ENCODE results near the gene SELENON. TPM values are rescaled to one million over a fixed set of nuclear protein-coding genes. Genes with fewer than 3 reads are reported as not detected.

Gene SELENON
- total RNA-seq, 2 experiments from 2014 or later, result 9.9 to 28.3 TPM

- intact Hi-C loops (cut with micrococcal nuclease; ENCODE audit: unreplicated experiment), result no loop called here
- Histone ChIP-seq H3K4me3 (ENCODE audit: low read depth, low read length, poor library complexity, severe bottlenecking) (no peak overlapping the region), H3K4me2 (ENCODE audit: low read length) (no peak overlapping the region), H3K4me1 (ENCODE audit: insufficient read depth, low read length, poor library complexity, severe bottlenecking) (peaks cover 10% of the 10 kb centered on the region), H4K20me1 (ENCODE audit: insufficient read depth, low read length) (no peaks in the 10 kb centered on the region), H3K9me3 (ENCODE audit: low read length) (no peaks in the 10 kb centered on the region), H3K27ac (ENCODE audit: low read depth, low read length, poor library complexity, severe bottlenecking) (no peak overlapping the region), H3K79me2 (ENCODE audit: insufficient read depth, low read depth, low read length) (no peaks in the 10 kb centered on the region), H3K9me2 (ENCODE audit: insufficient read depth, low read length) (no peaks in the 10 kb centered on the region), H2AFZ (ENCODE audit: low read length) (no peak overlapping the region), H3K36me3 (ENCODE audit: insufficient read depth, low read length) (no peaks in the 10 kb centered on the region)
- TF ChIP-seq CTCF (conservative IDR thresholded peaks at IDR 0.05; ENCODE audit: low read length), result no peak
- TF ChIP-seq EZH2phosphoT487 (IDR thresholded peaks at IDR 0.05; ENCODE audit: borderline replicate concordance, low read depth, low read length), result no peak
- DNase-seq (ENCODE audit: low spot score), result no peak
- ChIA-PET CTCF (ENCODE audit: unreplicated experiment) (interaction anchor here (0.5 kb wide), 1 partner anchor 820 kb away, joined by 4 read pairs; no protein-coding TSS in a partner anchor), POLR2A (interaction anchor here (0.6 to 1.2 kb wide), 5 partner anchors 13 to 967 kb away, joined by 3 to 5 read pairs (median 3); no protein-coding TSS in a partner anchor)
- BruUV-seq (replicated peaks), result no TSS peak
Measured at GRCh38 chr1:25786887-25787759, 12.9 kb upstream of the SELENON start.

- TF ChIP-seq CTCF (conservative IDR thresholded peaks at IDR 0.05; ENCODE audit: low read length), result no peak
- no peak for TF ChIP-seq EZH2phosphoT487 (IDR thresholded peaks at IDR 0.05; ENCODE audit: borderline replicate concordance, low read depth, low read length)
- no peaks in the 10 kb centered on the region for H3K36me3 ChIP-seq (ENCODE audit: insufficient read depth, low read length)
- ChIA-PET CTCF (ENCODE audit: unreplicated experiment) (interaction anchor here (0.5 kb wide), 1 partner anchor 821 kb away, joined by 4 read pairs; no protein-coding TSS in a partner anchor), POLR2A (interaction anchor here (0.6 to 1.2 kb wide), 3 partner anchors 14 to 967 kb away, joined by 3 to 5 read pairs (median 3); no protein-coding TSS in a partner anchor)
- H3K4me2 ChIP-seq (ENCODE audit: low read length), result no peak overlapping the region
- H3K79me2 ChIP-seq (ENCODE audit: insufficient read depth, low read depth, low read length), result no peaks in the 10 kb centered on the region
- no peaks in the 10 kb centered on the region for H4K20me1 ChIP-seq (ENCODE audit: insufficient read depth, low read length)
- peaks cover 10% of the 10 kb centered on the region for H3K4me1 ChIP-seq (ENCODE audit: insufficient read depth, low read length, poor library complexity, severe bottlenecking)
- H3K9me3 ChIP-seq (ENCODE audit: low read length), result no peaks in the 10 kb centered on the region
- no peak overlapping the region for H3K27ac ChIP-seq (ENCODE audit: low read depth, low read length, poor library complexity, severe bottlenecking)
- H3K9me2 ChIP-seq (ENCODE audit: insufficient read depth, low read length), result no peaks in the 10 kb centered on the region
- H2AFZ ChIP-seq (ENCODE audit: low read length), result no peak overlapping the region
- BruUV-seq (replicated peaks), result no TSS peak
- intact Hi-C loops (cut with micrococcal nuclease; ENCODE audit: unreplicated experiment), result no loop called here
- H3K4me3 ChIP-seq (ENCODE audit: low read depth, low read length, poor library complexity, severe bottlenecking), result no peak overlapping the region
- no peak for DNase-seq (ENCODE audit: low spot score)
Measured at GRCh38 chr1:25787760-25788166, 12.2 kb upstream of the SELENON start.

GRCh38 chr1:25790472-25790871 is 9.5 kb upstream of the SELENON start:
- no peak overlapping the region for H3K4me3 ChIP-seq (ENCODE audit: low read depth, low read length, poor library complexity, severe bottlenecking)
- H2AFZ ChIP-seq (ENCODE audit: low read length), result no peak overlapping the region
- POLR2A ChIA-PET, result no interaction called here
- TF ChIP-seq EZH2phosphoT487 (IDR thresholded peaks at IDR 0.05; ENCODE audit: borderline replicate concordance, low read depth, low read length) (no peak), CTCF (conservative IDR thresholded peaks at IDR 0.05; ENCODE audit: low read length) (no peak)
- intact Hi-C loops (cut with micrococcal nuclease; ENCODE audit: unreplicated experiment), result no loop called here
- H3K79me2 ChIP-seq (ENCODE audit: insufficient read depth, low read depth, low read length), result no peaks in the 10 kb centered on the region
- no peak for DNase-seq (ENCODE audit: low spot score)
- no peak overlapping the region for H3K4me2 ChIP-seq (ENCODE audit: low read length)
- no peaks in the 10 kb centered on the region for H4K20me1 ChIP-seq (ENCODE audit: insufficient read depth, low read length)
- no peaks in the 10 kb centered on the region for H3K9me2 ChIP-seq (ENCODE audit: insufficient read depth, low read length)
- H3K27ac ChIP-seq (ENCODE audit: low read depth, low read length, poor library complexity, severe bottlenecking), result no peak overlapping the region
- H3K9me3 ChIP-seq (ENCODE audit: low read length), result no peaks in the 10 kb centered on the region
- peaks cover 10% of the 10 kb centered on the region for H3K4me1 ChIP-seq (ENCODE audit: insufficient read depth, low read length, poor library complexity, severe bottlenecking)
- no peaks in the 10 kb centered on the region for H3K36me3 ChIP-seq (ENCODE audit: insufficient read depth, low read length)
- no TSS peak for BruUV-seq (replicated peaks)
- CTCF ChIA-PET (ENCODE audit: unreplicated experiment), result no interaction called here
